Testis (tissue), 3 donors: ENCODE data around the gene FOXL2. TPM values are rescaled to one million over a fixed set of nuclear protein-coding genes. Genes with fewer than 3 reads are reported as not detected.

ENCODE experiments used
- DNase-seq: peaks from one replicate; pipeline ENCODE4 v3.0.0-alpha.2; 2019
- H3K27ac ChIP-seq, 2 donors: fragments of 200-600 bp; sonication (generic); one replicate each; pipeline ENCODE4 v1.5.1; 2019
- H3K27me3 ChIP-seq: fragments of 200-600 bp; sonication (generic); one replicate; pipeline ENCODE4 v1.5.1; 2019
- H3K36me3 ChIP-seq: fragments of 200-600 bp; sonication (generic); one replicate; pipeline ENCODE4 v1.5.1; 2017; ENCODE audit warnings: low read depth; ENCODE audit errors: missing control alignments
- H3K4me1 ChIP-seq: fragments of 200-600 bp; sonication (generic); one replicate; pipeline ENCODE4 v1.5.1; 2019
- H3K4me3 ChIP-seq, 2 donors: fragments of 200-600 bp; sonication (generic); one replicate each; pipeline ENCODE4 v1.5.1; 2017 to 2019
- H3K9me3 ChIP-seq: fragments of 200-600 bp; sonication (generic); one replicate; pipeline ENCODE4 v1.5.1; 2017
- CTCF ChIP-seq, 3 experiments: fragments of 450-650 bp in 2 of 3; fragments of 200-600 bp in 1 of 3; sonication (generic) in 1 of 3; IDR thresholded peaks; one replicate each; pipeline ENCODE4 v1.5.1; 2016 to 2019; ENCODE audit warnings: antibody characterized with exemption in 3 of 3, mild to moderate bottlenecking in 2 of 3, moderate library complexity in 1 of 3
- POLR2A ChIP-seq: fragments of 450-650 bp; IDR thresholded peaks from one replicate; pipeline ENCODE4 v1.6.1; 2017; ENCODE audit warnings: antibody characterized with exemption, mild to moderate bottlenecking, moderate library complexity
- WGBS, 2 donors: methylation state at CpG; one replicate each; pipeline ENCODE4 v1.1.5; 2018; 5-methylcytosine and 5-hydroxymethylcytosine counted together
- intact Hi-C: fragments of 100-400 bp; cut with DNase I; formaldehyde crosslinking; loops from one replicate; pipeline ENCODE4 v1.15.1; 2023; ENCODE audit warnings: low total_unique reads
- polyA plus RNA-seq: library from polyadenylated mRNA; stranded (reverse); fragments of 350-450 nt; fragmentation: Illumina TruSeq; extraction: RNeasy Lipid Tissue Mini Kit (QIAGEN cat#74804); gene quantifications from one replicate; pipeline ENCODE4 v1.2.3, GENCODE V29; 2014; ENCODE audit warnings: low read depth, low replicate concordance; ENCODE audit not compliant: insufficient read depth
- total RNA-seq, 2 donors: library from RNA; depleted of rRNA; stranded (reverse); fragments of >200 nt; gene quantifications; one replicate each; pipeline ENCODE4 v1.2.3, GENCODE V29; 2016

The FOXL2 gene
- total and polyA plus RNA-seq, 3 donors from 2014 or later: 1.3 to 2.6 (median 1.9) TPM

GRCh38 chr3:138898708-138899107 is 48.2 kb downstream of the FOXL2 start:
- no peaks in the 10 kb centered on the region for H3K27me3 ChIP-seq
- no peaks in the 10 kb centered on the region for H3K4me1 ChIP-seq
- H3K27ac ChIP-seq: no peak overlapping the region
- no peak for DNase-seq
- no peaks in the 10 kb centered on the region for H3K36me3 ChIP-seq
- no peak overlapping the region for H3K4me3 ChIP-seq
- intact Hi-C loops: no loop called here
- H3K9me3 ChIP-seq: no peaks in the 10 kb centered on the region
- TF ChIP-seq POLR2A (no peak), CTCF (IDR thresholded peaks at IDR 0.05) (no peak)

GRCh38 chr3:138898301-138898700 is 48.6 kb downstream of the FOXL2 start:
- no peak for DNase-seq
- H3K4me1 ChIP-seq: no peaks in the 10 kb centered on the region
- no peak overlapping the region for H3K27ac ChIP-seq
- H3K27me3 ChIP-seq: no peaks in the 10 kb centered on the region
- 26 to 28% methylated on average over 1 of the region's 1 CpG for WGBS, 2 donors
- H3K36me3 ChIP-seq: no peaks in the 10 kb centered on the region
- no peaks in the 10 kb centered on the region for H3K9me3 ChIP-seq
- intact Hi-C loops: no loop called here
- no peak for TF ChIP-seq POLR2A
- no peak for TF ChIP-seq CTCF (IDR thresholded peaks at IDR 0.05)
- no peak overlapping the region for H3K4me3 ChIP-seq

Other genes with a start within 250 kb of the FOXL2 start
- 10 to 100 TPM; 25.9 to 27.7 TPM for gene PIK3CB, start 112.2 kb downstream of the FOXL2 start, total RNA-seq
- gene PIK3CB, start 112.2 kb downstream of the FOXL2 start, polyA plus RNA-seq: 14.3 TPM
- gene FOXL2NB, start 80 bp upstream of the FOXL2 start, total RNA-seq: 1 to 10 TPM; 2.7 to 2.8 TPM
- 2.3 TPM for gene FOXL2NB, start 80 bp upstream of the FOXL2 start, polyA plus RNA-seq
- 10 to 100 TPM in 1 of 2 donors, 1 to 10 TPM in 1; 6.6 to 14.8 TPM for gene PRR23A, start 59.1 kb upstream of the FOXL2 start, total RNA-seq
- gene PRR23A, start 59.1 kb upstream of the FOXL2 start, polyA plus RNA-seq: 2.8 TPM
- 1 to 10 TPM in 1 of 2 donors, under 1 TPM in 1; 0.93 to 3.7 TPM for gene PRR23B, start 73.8 kb upstream of the FOXL2 start, total RNA-seq
- gene PRR23B, start 73.8 kb upstream of the FOXL2 start, polyA plus RNA-seq: 1.8 TPM
- gene PRR23C, start 97.8 kb upstream of the FOXL2 start, total RNA-seq: 1 to 10 TPM; 1.4 to 3.7 TPM
- gene PRR23C, start 97.8 kb upstream of the FOXL2 start, polyA plus RNA-seq: 1.3 TPM